ENCODE measurements around the gene G3BP1. TPM values are rescaled to one million over a fixed set of nuclear protein-coding genes. Genes with fewer than 3 reads are reported as not detected.

Gene G3BP1
- total and polyA plus RNA-seq, 9 of the 15 experiments (the other 6 are each of a cell fraction or from before 2014, with no cell fraction given) = 54.7 to 264 (median 105) TPM

GRCh38 chr5:151739395-151739794 is 32.4 kb upstream of the G3BP1 start (continued):
- TF ChIP-seq ZNF318 (IDR thresholded peaks at IDR 0.05; ENCODE audit: borderline replicate concordance in 1 of 2, low read depth in 1 of 2) (no peak), KLF6 (CRISPR knock-in tag; IDR thresholded peaks at IDR 0.05; ENCODE audit: borderline replicate concordance) (no peak), USF2 (CRISPR knock-in tag; IDR thresholded peaks at IDR 0.05) (no peak), ETS2 (tag; IDR thresholded peaks at IDR 0.05; ENCODE audit: borderline replicate concordance, poor library complexity, severe bottlenecking) (no peak), SIX5 (IDR thresholded peaks at IDR 0.05; ENCODE audit: borderline replicate concordance in 1 of 2, insufficient read depth in 1 of 2, low read depth in 1 of 2, low read length in 2 of 2) (no peak), BRF1 (IDR thresholded peaks at IDR 0.05; ENCODE audit: borderline replicate concordance, extremely low read depth, insufficient read length) (no peak), XRCC5 (IDR thresholded peaks at IDR 0.05; ENCODE audit: low read depth, low read length) (no peak), ZBTB34 (CRISPR knock-in tag; IDR thresholded peaks at IDR 0.05) (no peak), RBM14 (IDR thresholded peaks at IDR 0.05; ENCODE audit: borderline replicate concordance, insufficient read depth, low read depth, low read length) (no peak), ELF4 (CRISPR knock-in tag; IDR thresholded peaks at IDR 0.05) (no peak)
- TF ChIP-seq, protein P1, sequence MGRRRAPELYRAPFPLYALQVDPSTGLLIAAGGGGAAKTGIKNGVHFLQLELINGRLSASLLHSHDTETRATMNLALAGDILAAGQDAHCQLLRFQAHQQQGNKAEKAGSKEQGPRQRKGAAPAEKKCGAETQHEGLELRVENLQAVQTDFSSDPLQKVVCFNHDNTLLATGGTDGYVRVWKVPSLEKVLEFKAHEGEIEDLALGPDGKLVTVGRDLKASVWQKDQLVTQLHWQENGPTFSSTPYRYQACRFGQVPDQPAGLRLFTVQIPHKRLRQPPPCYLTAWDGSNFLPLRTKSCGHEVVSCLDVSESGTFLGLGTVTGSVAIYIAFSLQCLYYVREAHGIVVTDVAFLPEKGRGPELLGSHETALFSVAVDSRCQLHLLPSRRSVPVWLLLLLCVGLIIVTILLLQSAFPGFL (CRISPR knock-in tag; IDR thresholded peaks at IDR 0.05) = no peak

Measured in K562 (cell line).